Measurements from ENCODE around the gene AQP7. TPM values are rescaled to one million over a fixed set of nuclear protein-coding genes. Genes with fewer than 3 reads are reported as not detected.
"Not testable (repeated sequence)": the region's sequence is repeated elsewhere in the genome, so short reads cannot be mapped to it uniquely, and the experiment has no call there.

Gene AQP7
- 0.21 and 0.58 TPM in 2 replicates for total RNA-seq (2014; rRNA removed; shearing (Covaris generic))

GRCh38 chr9:33402371-33402770, at the start of gene AQP7:
AQP7 (minus strand) TSS chr9:33402568; CDS start chr9:33401262, 1,306 bp downstream.
- DNase-seq (ENCODE audit: low spot score): not testable (repeated sequence)

GRCh38 chr9:33450621-33451146, 48.3 kb upstream of the AQP7 start:
- DNase-seq (ENCODE audit: low spot score): no peak

- no peak for DNase-seq (ENCODE audit: low spot score)
These were observed 47.3 kb upstream of the AQP7 start for GRCh38 chr9:33449715-33450114.

- no peak for DNase-seq (ENCODE audit: low spot score)
These were observed 45.6 kb upstream of the AQP7 start for GRCh38 chr9:33447799-33448553.

- peak; percentile 66 for DNase-seq (ENCODE audit: low spot score)
These were observed 44.8 kb upstream of the AQP7 start, which contains the start of gene AQP3 for GRCh38 chr9:33446946-33447798. AQP3 (minus strand) TSS chr9:33447593; CDS start chr9:33447530, 63 bp downstream.

GRCh38 chr9:33446240-33446945, 44.0 kb upstream of the AQP7 start:
- DNase-seq (ENCODE audit: low spot score): peak; percentile 46

GRCh38 chr9:33445389-33446239, 43.2 kb upstream of the AQP7 start:
- peak; percentile 56 for DNase-seq (ENCODE audit: low spot score)

- no peak for DNase-seq (ENCODE audit: low spot score)
These were observed 41.2 kb upstream of the AQP7 start for GRCh38 chr9:33443464-33444154.

- DNase-seq (ENCODE audit: low spot score): no peak
These were observed 40.7 kb upstream of the AQP7 start for GRCh38 chr9:33443047-33443446.

GRCh38 chr9:33442125-33442524, 39.8 kb upstream of the AQP7 start:
- DNase-seq (ENCODE audit: low spot score): no peak

- no peak for DNase-seq (ENCODE audit: low spot score)
These were observed 38.2 kb upstream of the AQP7 start for GRCh38 chr9:33440609-33441008.

GRCh38 chr9:33440204-33440603, 37.8 kb upstream of the AQP7 start:
- DNase-seq (ENCODE audit: low spot score): no peak

GRCh38 chr9:33439731-33440130, 37.4 kb upstream of the AQP7 start:
- no peak for DNase-seq (ENCODE audit: low spot score)

GRCh38 chr9:33438926-33439680, 36.7 kb upstream of the AQP7 start:
- no peak for DNase-seq (ENCODE audit: low spot score)

- DNase-seq (ENCODE audit: low spot score): no peak
These were observed 35.5 kb upstream of the AQP7 start for GRCh38 chr9:33437898-33438297.

- no peak for DNase-seq (ENCODE audit: low spot score)
These were observed 34.8 kb upstream of the AQP7 start for GRCh38 chr9:33437205-33437604.

- no peak for DNase-seq (ENCODE audit: low spot score)
These were observed 34.1 kb upstream of the AQP7 start for GRCh38 chr9:33436445-33436844.

GRCh38 chr9:33435821-33436277, 33.5 kb upstream of the AQP7 start:
- no peak for DNase-seq (ENCODE audit: low spot score)
